NOMO-1 treated with DMSO at 0.1 percent for 48 hours (cell line): ENCODE data around the gene FAP.
A peak's percentile ranks its signal among the peaks of the same experiment; 100 is the strongest.

Source experiments
- DNase-seq: peaks from one replicate; lab custom pipeline; 2025; ENCODE audit not compliant: unreplicated experiment; lab: John Stamatoyannopoulos, UW

The FAP gene

GRCh38 chr2:162196638-162197037 lies 46.6 kb downstream of the FAP start:
- no peak for DNase-seq

DNA sequence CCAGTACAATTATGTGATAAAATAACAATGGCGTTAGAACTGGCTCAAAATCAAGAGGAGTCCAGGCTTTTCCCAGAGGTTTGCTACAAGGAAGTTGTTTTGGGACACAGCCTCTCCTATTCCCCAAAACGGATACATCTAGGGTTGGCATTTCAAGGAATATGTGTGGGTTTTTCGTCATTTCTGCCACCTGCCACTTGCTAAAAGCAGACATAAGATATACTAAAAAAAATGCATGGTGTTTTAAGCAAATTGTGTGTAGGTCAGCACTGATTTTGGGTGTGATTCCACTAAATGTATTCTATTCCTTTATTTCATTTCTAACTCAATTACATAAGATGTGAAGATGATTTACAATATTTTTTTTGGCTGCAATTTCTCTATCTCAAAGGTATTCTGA lies 54.8 kb downstream of the FAP start:
- no peak for DNase-seq

GRCh38 chr2:162185541-162186232 lies 57.6 kb downstream of the FAP start:
- no peak for DNase-seq

DNA sequence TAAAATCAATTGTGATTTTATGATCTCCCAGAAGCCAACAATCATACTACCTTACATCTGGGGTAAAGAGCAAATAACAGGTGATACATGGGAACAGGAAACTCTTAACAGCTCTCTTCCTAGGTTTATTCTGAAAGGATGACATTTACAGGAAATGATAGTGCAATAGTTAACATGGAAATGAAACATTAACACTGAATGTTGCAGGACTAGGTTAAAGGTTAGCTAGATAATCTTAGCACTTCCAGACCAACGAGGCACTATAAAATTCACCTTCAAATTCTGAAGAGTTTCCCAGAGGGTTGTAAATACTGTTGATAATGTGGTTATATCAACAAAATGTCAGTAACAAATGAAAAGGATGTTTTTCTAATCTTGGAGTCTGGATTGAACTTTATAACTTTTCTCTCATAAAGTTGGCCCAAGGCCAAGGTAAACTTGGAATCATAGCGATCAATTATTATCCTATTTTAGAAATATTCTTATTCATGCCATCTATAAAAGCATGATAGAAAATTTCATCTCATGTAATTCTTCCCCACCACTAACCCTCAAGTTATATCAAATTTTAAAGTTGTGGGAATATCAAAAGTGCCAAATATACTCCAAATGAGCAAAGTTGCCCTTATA lies 58.3 kb downstream of the FAP start:
- DNase-seq = no peak

DNA sequence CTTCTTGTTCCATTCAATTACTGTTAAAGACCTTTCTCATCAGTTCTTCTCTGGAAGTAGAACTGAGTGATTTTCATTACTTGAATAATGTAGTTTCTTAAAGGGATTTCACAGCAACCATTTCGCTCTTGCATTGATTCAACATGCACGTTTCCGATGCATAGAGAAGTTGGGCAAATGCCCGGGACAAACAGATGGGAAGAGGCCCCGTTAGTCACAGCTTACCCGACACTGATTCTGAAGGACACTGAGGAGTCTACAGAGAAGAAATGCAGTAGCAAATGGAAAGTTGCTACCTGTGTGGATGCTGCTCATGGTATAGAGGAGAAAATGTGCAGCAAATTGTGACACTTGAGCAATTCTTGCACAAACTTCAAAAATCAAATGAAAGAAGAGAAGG lies 58.9 kb downstream of the FAP start:
- DNase-seq = no peak

- DNase-seq = no peak
Observed at GRCh38 chr2:162182395-162182794, 60.9 kb downstream of the FAP start.

GRCh38 chr2:162177301-162177700 lies 65.9 kb downstream of the FAP start:
- DNase-seq = no peak

- DNase-seq = no peak
Observed at GRCh38 chr2:162175714-162176113, 67.5 kb downstream of the FAP start.

GRCh38 chr2:162174746-162175145 lies 68.5 kb downstream of the FAP start:
- no peak for DNase-seq

DNA sequence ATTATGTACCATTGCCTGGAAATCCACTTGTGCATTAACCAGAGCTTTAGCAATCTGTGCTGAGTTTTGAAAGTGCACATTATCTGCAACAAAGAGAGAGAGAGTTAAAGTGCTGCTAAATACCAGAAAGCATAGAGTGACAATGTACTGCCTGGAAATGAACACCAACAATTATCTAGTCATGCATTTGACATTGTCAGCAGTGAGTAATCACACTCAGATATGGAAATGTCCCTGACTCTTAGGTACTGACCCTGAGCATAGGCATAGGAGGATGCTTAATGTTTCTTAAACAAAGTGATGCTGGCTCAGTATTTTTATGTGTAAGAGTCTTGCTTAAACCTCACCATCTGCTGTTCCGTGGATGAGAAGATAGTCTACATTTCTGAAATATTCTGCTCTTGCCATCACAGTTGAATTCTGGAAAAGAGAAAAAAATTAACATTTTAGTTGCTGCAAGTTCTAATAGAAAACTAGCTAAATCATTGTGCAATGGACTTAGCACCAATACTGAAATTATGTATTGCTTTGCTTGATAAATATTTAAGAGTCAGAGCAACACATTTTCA lies 70.4 kb downstream of the FAP start:
- no peak for DNase-seq

GRCh38 chr2:162166745-162167144 lies 76.5 kb downstream of the FAP start:
- no peak for DNase-seq

GRCh38 chr2:162166174-162166573 lies 77.1 kb downstream of the FAP start:
- DNase-seq = no peak

- DNase-seq = no peak
Observed at GRCh38 chr2:162164802-162165201, 78.4 kb downstream of the FAP start.

DNA sequence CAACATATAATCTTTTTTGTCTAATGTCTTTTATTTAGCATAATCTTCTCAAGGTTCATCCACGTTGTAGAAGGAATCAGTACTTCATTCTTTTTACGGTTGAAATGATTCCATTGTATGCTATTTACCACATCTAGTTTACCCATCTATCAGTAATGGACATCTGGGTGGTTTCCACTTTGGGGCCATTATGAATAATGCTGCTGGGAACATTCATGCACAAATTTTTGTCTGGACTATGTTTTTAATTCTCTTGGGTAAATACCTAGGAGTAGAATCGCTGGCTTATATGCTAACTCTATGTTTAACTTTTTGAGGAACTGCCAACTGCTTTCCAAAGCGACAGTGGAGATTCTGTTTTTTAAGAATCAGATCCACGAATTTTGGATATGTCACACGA lies 83.8 kb downstream of the FAP start:
- no peak for DNase-seq

GRCh38 chr2:162156149-162156548 lies 87.1 kb downstream of the FAP start:
- DNase-seq = no peak

DNA sequence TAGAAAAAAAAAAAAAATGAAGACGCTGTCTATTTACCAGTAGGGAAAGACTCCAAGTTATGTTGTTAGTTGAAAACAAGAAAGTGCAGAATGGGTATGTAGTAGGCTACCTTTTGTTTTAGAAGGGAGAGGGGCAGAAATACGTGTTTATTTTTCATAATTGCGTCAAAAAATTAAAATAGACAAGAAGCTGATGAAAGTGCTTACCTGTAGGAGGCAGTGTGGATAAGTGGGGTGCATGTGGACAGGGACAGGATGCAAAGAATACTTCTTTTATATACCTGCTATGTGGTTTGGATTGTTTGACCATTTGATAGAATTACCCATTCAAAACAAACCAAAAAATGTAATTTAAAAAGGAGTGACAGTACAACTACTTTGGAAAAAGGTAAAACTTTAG lies 88.2 kb downstream of the FAP start:
- no peak for DNase-seq

DNA sequence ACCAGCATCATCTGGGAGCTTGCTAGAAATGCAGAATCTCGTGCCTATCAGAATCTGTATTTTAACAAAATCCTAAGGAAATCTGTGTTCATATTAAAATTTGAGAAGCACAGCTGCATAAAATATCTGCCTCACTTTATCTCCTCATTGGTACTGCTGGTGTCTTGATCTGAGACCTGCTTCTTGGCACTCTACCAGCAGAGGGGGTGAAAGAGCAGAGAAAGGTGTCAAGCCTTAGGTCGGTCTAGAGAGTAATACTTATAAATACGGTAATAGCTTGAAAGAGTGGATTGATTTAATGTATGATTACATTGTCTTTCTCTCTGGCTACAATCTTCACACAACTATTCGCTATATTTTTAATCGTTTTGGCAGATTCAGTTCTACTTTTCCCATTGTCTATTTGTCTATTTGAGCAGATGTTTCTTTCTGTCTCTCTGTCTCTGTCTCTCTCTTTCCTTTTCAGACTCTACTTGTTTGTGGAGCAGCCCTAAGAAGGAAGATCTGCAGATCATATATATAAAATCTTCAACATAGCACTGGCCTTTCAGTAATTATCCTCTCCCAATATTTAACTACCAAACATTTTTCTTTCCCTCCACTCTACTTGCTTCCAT lies 89.5 kb downstream of the FAP start:
- DNase-seq = peak; percentile 61

DNA sequence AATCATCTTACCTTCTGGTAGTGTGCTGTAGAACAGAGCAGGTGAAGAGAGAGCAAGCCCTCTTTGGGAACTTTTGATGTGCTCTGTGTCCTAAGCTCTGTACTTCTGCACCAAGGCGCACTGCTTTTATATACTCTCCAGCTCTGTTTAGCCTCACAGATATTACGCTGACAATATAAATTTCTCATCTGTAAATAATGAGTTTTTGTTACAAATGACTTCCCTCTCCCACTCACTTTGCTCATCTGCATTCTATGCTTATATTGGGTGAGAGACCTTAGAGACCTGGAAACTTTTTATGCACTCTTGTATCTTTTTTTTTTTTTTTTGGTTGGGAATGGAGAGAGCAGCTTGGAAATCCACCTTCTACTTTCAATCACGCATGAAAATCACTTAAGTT lies 91.1 kb downstream of the FAP start, which contains the start of gene GCG:
TSS of gene GCG (minus strand) at position 101 of the 400 bp plus-strand sequence. CDS start 3,069 bp downstream, outside the sequence.
- DNase-seq = no peak

DNA sequence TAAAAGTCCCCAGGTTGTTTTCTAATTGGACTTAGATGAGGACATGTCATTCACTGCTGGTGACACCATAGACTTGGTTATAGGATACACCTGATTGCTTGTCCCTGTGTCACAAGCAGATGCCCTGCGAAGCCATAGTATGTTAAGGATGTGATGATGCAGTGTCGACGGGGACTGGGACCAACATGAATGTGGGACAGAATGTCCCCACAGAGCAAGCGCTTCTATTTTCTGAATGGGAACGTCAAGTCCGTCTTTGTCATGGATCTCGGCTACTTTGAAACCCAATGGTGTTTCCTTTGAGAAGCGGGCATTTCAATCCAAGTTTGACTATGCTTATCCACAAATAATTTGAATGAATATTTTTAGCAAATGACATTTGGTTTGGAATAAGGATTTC lies 93.3 kb downstream of the FAP start:
- DNase-seq = no peak

GRCh38 chr2:162149466-162149865 lies 93.8 kb downstream of the FAP start:
- DNase-seq = no peak

DNA sequence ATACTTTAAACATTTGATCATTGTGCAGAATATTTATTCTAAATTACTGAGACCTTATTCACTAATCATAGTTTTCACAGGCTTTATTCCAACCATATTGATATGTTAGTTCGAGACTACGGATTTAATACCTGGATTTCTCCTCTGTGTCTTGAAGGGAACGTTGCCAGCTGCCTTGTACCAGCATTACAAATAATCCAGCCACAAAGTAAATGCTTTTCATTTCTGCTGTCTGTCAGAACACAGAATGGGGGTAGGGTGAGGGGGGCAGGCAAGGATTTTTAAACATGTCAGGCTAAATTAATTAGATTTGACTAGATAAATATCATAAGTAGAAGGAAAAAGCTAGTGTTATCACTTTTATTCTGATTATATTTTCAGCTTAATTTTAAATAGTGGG lies 94.3 kb downstream of the FAP start:
- no peak for DNase-seq

- peak; percentile 11 for DNase-seq
Observed at GRCh38 chr2:162143969-162144368, 99.3 kb downstream of the FAP start.
